ENCODE data around the gene PPP3CA.

Gene PPP3CA

GRCh38 chr4:101081695-101082369 is 265.5 kb downstream of the PPP3CA start:
- DNase-seq = peak; percentile 18

- DNase-seq = no peak
These were observed 266.2 kb downstream of the PPP3CA start for GRCh38 chr4:101081166-101081565.

GRCh38 chr4:101078950-101079349 is 268.4 kb downstream of the PPP3CA start:
- no peak for DNase-seq

DNA sequence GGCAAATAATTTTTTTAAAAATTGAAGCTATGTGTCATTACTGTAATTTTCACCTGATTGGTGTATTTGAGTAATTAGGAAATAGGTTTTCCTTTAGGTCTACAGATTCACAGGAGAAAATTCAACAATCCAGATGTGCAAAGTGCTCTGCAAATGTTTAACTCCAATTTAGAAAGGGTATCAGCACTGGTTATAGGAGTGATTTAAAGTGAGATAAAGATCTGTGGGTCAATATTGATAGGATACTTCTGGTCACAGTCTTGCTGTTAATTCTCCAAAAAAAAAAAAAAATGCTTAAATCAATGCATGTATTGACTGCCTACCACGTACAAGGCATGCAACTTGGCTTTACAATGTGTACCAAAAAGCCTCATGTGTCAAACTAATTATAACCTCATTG is 271.3 kb downstream of the PPP3CA start:
- DNase-seq = no peak

GRCh38 chr4:101075536-101075935 is 271.8 kb downstream of the PPP3CA start:
- no peak for DNase-seq

DNA sequence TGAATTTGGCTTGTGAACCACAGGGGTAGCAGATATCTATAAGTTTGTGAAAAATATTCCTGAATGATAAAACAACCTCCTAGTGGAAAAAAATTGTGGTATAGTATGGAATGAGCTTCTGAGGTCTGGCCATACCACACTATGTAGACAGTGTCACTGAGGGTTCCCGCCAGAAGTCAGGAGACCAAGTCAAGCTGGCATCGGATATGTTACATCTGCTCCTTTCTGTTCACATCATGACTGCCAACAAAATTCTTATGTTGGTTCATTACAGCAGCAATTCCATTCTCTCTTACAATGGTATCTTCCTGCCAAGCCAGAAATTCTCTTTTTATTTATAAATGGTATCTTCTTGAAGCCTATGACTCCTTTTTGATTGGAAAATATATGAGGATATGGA is 273.0 kb downstream of the PPP3CA start:
- no peak for DNase-seq

DNA sequence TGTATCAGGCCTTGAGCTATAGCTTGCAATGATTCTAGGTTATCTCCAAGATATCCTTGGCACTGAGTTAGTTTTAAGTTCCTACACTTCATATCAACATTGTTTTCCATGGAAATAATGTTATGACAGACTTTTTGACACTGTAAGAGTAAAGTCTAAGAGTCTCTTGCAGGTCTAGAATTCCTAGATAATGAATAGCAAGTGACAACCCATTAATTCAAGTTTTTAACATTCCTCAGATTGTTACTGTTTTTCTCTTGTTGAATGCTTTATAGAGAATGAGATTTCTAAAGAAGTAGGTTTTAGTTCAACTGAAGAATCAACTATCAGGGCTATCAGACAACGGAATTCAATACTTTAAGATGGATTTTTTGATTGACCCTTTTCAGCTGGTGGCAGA is 276.1 kb downstream of the PPP3CA start:
- no peak for DNase-seq

DNA sequence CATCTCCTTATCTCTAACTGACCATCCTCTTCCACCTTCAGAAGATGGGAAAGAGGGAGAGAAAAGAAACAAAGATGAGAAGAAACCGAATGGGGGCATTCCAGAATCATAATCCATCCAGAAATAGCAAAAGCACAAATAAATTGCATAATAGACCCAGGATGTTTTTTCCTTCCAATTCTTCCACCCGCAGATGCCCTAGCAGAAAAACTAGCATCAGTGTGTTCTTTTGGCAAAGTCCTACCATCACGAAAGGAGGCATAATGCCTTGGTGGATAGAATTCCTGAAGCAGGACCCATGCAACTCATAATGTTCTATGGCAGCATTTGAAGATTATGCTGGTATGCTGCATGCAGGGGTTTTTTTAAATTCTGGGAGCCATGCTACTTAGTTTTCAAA is 279.2 kb downstream of the PPP3CA start:
- DNase-seq = no peak

DNA sequence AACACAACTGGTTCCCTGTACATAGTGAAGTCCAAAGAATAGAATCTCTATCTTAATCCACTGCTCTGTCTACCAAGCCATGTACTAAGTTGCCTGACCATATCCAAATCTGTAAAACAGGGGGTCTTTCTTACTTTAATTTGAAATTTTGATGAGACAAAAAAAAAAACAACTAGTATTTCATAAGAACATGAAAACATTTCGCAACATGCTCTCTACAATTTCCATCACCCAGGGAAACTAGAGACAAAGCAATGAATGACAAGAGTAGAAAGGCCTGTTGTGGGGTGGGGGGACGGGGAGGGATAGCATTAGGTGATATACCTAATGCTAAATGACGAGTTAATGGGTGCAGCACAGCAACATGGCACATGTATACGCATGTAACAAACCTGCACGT is 279.9 kb downstream of the PPP3CA start:
- no peak for DNase-seq

GRCh38 chr4:101066626-101067170 is 280.6 kb downstream of the PPP3CA start:
- no peak for DNase-seq

DNA sequence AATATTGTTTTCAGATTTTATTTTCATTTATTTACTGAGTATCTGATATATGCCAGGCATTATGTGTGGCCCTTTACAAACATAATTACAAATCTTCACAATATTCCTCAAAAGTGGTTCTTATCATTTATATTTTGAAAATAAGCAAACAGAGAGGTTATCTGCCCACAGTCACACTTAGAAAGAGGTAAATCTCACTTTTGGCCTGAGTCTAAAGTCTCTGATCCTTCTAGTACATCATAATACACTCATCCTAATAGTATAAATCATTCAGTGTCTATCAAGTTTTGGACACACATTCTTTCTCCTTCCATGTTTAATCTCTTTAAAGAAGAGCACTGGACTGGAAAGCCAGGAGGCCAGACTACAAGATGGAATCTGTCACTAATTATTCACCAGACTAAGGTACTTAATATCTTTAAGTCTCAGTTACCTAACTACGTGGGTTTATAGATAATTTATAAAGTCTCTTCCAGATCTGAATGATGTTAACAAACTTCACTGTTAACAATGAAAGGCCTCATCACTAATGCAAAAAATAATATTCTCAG is 281.3 kb downstream of the PPP3CA start:
- no peak for DNase-seq

- no peak for DNase-seq
These were observed 282.0 kb downstream of the PPP3CA start for GRCh38 chr4:101065346-101065745.

- no peak for DNase-seq
These were observed 282.7 kb downstream of the PPP3CA start for GRCh38 chr4:101064541-101065180.

DNA sequence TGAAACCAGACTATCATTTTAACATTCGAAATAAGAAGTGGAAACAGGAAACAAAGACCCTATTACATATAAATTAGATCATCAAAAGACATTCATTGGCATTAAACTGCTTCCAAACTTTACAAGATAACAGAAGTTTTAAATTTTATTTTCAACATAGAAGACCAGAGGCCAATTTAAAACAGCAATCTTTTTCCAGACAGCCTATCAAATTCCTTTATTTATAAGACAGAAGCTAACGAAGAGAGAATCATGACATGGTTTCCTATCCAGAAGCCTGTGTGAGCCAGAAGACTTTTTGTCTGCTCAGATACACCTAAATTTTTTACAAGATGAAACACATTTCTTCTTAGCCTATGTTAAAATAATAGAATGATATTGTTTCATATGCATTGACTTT is 291.9 kb downstream of the PPP3CA start:
- no peak for DNase-seq

GRCh38 chr4:101050837-101051205 is 296.5 kb downstream of the PPP3CA start:
- no peak for DNase-seq

DNA sequence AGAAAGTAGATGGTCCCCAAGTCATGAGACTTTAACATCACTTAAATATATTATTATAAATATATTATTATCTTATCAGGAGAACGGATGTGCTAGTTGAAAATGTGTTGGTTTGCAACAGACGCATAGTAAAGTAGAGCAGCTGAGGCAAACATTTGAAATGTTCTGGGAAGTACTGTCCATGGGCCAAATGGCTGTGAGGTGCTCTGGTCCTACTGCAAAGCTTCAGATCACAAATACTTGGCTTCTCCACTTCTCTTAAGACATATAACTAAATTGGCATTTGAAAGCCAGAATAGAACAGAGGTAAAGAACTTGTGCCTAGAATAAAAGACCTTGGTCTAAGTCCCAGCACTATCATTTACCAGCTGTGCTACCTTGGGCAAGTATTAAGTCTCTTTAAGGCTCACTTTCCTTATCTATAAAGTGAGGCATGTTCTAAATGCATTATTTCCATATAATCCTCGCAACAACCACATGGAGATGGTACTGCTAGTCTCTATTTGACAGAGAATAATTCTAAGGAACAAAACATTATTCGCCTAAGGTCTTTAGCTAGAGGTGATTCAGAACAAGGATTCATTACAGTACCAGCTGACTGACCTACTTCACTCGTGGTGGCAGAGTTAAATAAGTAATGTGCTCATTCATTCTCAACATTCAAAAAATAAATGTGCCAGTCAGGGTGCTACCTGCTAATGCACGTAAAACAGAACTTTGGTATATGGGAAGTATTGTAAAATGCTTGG is 297.1 kb downstream of the PPP3CA start:
- no peak for DNase-seq

DNA sequence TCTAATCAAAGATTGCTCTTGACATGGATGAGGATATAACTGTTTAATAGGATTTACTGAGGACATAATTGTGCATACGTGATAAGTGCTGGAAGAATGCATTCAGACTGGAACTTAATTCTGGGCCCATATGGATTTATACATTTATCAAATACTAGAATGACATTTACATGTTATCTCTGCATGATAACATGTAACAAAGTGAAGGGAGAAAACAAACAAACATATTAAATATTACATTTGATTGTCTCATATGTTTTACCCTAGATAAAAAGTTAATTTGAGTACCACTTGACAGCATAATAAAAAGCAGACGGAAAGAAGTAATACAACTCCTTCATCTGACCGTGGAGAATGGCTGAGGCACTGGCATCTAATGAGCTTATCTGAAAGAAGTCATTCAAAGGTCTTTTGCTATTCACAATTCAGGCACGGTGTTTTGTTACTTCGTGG is 297.8 kb downstream of the PPP3CA start:
- no peak for DNase-seq

GRCh38 chr4:101044766-101045165 is 302.6 kb downstream of the PPP3CA start:
- DNase-seq = no peak

GRCh38 chr4:101042847-101043246 is 304.5 kb downstream of the PPP3CA start:
- DNase-seq = no peak

DNA sequence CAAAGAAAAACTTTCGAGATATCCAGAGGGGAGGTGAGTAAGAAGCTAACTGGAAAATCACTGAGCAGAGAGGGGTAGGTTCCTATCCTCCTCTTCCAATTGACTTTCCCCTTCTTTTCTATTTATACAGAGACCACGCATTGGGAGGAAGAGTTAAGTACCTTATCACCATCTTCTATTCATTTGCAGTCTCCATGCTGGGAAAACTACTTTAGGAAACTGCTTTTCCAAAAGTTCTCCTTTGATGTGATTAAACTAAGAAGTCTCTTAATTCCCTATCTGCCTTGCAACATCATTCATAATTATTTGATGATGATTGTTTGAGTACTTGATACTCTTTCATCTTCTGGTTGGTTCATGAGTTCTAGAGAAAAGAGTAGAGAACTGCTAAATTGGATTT is 306.6 kb downstream of the PPP3CA start:
- DNase-seq = no peak

- no peak for DNase-seq
These were observed 308.0 kb downstream of the PPP3CA start for GRCh38 chr4:101039367-101039766.

GRCh38 chr4:101037938-101038413 is 309.4 kb downstream of the PPP3CA start:
- no peak for DNase-seq

DNA sequence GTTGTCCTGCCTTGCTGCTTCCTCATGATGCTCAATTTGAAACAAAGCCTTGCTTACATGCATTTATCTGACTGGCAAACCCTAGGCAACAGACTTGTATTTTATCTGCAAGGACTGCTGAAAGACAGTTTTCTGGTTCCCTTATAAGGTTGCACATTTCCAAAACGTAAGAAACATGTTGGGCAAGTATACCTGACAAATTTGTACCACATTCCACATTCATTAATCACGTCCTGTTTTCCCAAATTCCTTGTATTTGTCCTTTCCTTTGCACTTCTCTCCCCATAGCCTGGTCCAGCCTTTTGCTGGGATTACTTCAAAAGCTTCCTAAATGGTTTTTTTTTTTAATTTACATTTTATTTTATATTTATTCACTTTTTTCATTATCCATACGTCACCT is 310.1 kb downstream of the PPP3CA start:
- DNase-seq = no peak
